Endodermal cell (in vitro differentiated cells): ENCODE data around the gene ITSN1. TPM values are rescaled to one million over a fixed set of nuclear protein-coding genes. Genes with fewer than 3 reads are reported as not detected.

Experiments
- DNase-seq: peaks from one replicate; pipeline ENCODE4 v3.0.0-alpha.2; 2017
- H3K27ac ChIP-seq: 2 replicates; pipeline ENCODE4 v1.5.1; 2013; ENCODE audit warnings: mild to moderate bottlenecking, low read depth, low read length, moderate library complexity
- H3K27me3 ChIP-seq: 2 replicates; pipeline ENCODE4 v1.6.1; 2013; ENCODE audit warnings: mild to moderate bottlenecking, low read length, moderate library complexity; ENCODE audit not compliant: insufficient read depth, control insufficient read depth, poor library complexity, severe bottlenecking
- H3K36me3 ChIP-seq: 2 replicates; pipeline ENCODE4 v1.7.0; 2013; ENCODE audit warnings: mild to moderate bottlenecking, low read length, moderate library complexity; ENCODE audit not compliant: control insufficient read depth, insufficient read depth
- H3K4me1 ChIP-seq: one replicate; pipeline ENCODE4 v1.7.0; 2013; ENCODE audit warnings: low read length; ENCODE audit not compliant: control insufficient read depth, insufficient read depth
- H3K4me3 ChIP-seq: 2 replicates; pipeline ENCODE4 v1.5.1; 2013; ENCODE audit warnings: mild to moderate bottlenecking, low read length, moderate library complexity
- H3K9ac ChIP-seq: 2 replicates; pipeline ENCODE4 v1.6.1; 2013; ENCODE audit warnings: mild to moderate bottlenecking, low read length, moderate library complexity; ENCODE audit not compliant: poor library complexity, severe bottlenecking; ENCODE audit errors: extremely low read depth
- H3K9me3 ChIP-seq: 2 replicates; pipeline ENCODE4 v1.6.1; 2013; ENCODE audit warnings: mild to moderate bottlenecking, low read length, moderate library complexity; ENCODE audit not compliant: control insufficient read depth
- H3K27ac Mint-ChIP-seq: 2 replicates; pipeline ENCODE4 v1.8.0; 2020; ENCODE audit warnings: mixed read lengths
- H3K27me3 Mint-ChIP-seq: 2 replicates; pipeline ENCODE4 v1.8.0; 2021; ENCODE audit warnings: mild to moderate bottlenecking, mixed read lengths; ENCODE audit not compliant: insufficient read depth
- H3K36me3 Mint-ChIP-seq: 2 replicates; pipeline ENCODE4 v1.8.0; 2020; ENCODE audit warnings: low read depth, mixed read lengths
- H3K4me1 Mint-ChIP-seq: 2 replicates; pipeline ENCODE4 v1.8.0; 2020; ENCODE audit warnings: mixed read lengths
- H3K4me3 Mint-ChIP-seq: 2 replicates; pipeline ENCODE4 v1.8.0; 2020; ENCODE audit warnings: mild to moderate bottlenecking, moderate library complexity, mixed read lengths
- H3K9me3 Mint-ChIP-seq: 2 replicates; pipeline ENCODE4 v1.8.0; 2020; ENCODE audit warnings: mild to moderate bottlenecking, mixed read lengths
- WGBS, 2 experiments: methylation state at CpG; one replicate each; pipeline versions ENCODE4 v1.1.5 to v1.1.7; 2013; ENCODE audit warnings: missing lambda C conversion rate in 2 of 2, mixed read lengths in 1 of 2; ENCODE audit not compliant: insufficient coverage in 1 of 2, insufficient read length in 1 of 2; 5-methylcytosine and 5-hydroxymethylcytosine counted together
- total RNA-seq, 2 donors: library from RNA; stranded (reverse); fragmentation: NEBNext Ultra II Directional in 1 of 2; extraction: Animal tissue kit (Norgen Biotek cat#: 25700) in 1 of 2; gene quantifications; 2 replicates in 1 of 2; 3 replicates in 1 of 2; pipeline ENCODE4 v1.2.1, GENCODE V29; 2021
- TF ChIP-seq, protein P1 (sequence below): fragments of 200-600 bp; sonication (generic); conservative IDR thresholded peaks from 2 replicates; pipeline ENCODE4 v1.5.0; 2021; ENCODE audit warnings: antibody characterized with exemption, mild to moderate bottlenecking

The ITSN1 gene
- total RNA-seq, 2 donors from 2014 or later = 89.6 to 104 TPM

DNA sequence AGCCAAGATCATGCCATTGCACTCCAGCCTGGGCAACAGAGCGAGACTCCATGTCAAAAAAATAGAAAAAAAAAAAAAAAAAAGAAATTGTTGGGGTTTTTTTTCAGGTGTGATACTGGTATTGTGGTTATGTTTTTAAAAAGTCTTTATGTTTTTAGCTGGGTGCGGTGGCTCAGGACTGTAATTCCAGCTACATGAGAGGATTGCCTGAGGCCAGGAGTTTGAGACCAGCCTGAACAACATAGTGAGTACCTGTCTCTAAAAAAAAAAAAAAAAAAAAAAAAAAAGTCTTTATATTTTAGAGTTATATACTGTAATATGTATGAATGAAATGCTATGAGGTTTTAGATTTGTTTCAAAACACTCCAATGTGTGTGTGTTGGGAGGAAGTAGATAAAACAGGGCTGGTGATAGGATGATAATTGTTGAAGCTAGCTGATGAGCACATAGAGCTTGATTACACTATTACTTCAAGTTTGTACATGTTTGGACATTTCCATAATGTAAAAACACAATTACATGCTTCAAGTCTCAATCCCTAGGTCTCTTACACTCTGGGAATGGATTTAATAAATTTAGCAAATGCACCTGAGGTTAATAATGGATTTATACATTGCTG is 303.5 kb downstream of the ITSN1 start:
- no peak for DNase-seq
- Histone ChIP-seq H3K9me3 (peaks cover 17% of the 10 kb centered on the region), H3K27ac (no peak overlapping the region), H3K4me1 (peaks cover 9% of the 10 kb centered on the region), H3K4me3 (no peak overlapping the region), H3K27me3 (peaks cover 43% of the 10 kb centered on the region), H3K9ac (no peak overlapping the region), H3K36me3 (no peaks in the 10 kb centered on the region)
- TF ChIP-seq, protein P1, sequence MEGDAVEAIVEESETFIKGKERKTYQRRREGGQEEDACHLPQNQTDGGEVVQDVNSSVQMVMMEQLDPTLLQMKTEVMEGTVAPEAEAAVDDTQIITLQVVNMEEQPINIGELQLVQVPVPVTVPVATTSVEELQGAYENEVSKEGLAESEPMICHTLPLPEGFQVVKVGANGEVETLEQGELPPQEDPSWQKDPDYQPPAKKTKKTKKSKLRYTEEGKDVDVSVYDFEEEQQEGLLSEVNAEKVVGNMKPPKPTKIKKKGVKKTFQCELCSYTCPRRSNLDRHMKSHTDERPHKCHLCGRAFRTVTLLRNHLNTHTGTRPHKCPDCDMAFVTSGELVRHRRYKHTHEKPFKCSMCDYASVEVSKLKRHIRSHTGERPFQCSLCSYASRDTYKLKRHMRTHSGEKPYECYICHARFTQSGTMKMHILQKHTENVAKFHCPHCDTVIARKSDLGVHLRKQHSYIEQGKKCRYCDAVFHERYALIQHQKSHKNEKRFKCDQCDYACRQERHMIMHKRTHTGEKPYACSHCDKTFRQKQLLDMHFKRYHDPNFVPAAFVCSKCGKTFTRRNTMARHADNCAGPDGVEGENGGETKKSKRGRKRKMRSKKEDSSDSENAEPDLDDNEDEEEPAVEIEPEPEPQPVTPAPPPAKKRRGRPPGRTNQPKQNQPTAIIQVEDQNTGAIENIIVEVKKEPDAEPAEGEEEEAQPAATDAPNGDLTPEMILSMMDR = no peak
- 97% methylated on average over 2 of the region's 2 CpGs; no CpG with 5 or more reads in 1 of the 2 experiments for WGBS, 2 experiments
- no peak overlapping the region for H3K4me3 Mint-ChIP-seq
- peaks cover 23% of the 10 kb centered on the region for H3K4me1 Mint-ChIP-seq
- H3K27ac Mint-ChIP-seq = no peak overlapping the region
- H3K27me3 Mint-ChIP-seq = peaks cover 6% of the 10 kb centered on the region
- H3K9me3 Mint-ChIP-seq = peaks cover 16% of the 10 kb centered on the region
- peaks cover 16% of the 10 kb centered on the region for H3K36me3 Mint-ChIP-seq

DNA sequence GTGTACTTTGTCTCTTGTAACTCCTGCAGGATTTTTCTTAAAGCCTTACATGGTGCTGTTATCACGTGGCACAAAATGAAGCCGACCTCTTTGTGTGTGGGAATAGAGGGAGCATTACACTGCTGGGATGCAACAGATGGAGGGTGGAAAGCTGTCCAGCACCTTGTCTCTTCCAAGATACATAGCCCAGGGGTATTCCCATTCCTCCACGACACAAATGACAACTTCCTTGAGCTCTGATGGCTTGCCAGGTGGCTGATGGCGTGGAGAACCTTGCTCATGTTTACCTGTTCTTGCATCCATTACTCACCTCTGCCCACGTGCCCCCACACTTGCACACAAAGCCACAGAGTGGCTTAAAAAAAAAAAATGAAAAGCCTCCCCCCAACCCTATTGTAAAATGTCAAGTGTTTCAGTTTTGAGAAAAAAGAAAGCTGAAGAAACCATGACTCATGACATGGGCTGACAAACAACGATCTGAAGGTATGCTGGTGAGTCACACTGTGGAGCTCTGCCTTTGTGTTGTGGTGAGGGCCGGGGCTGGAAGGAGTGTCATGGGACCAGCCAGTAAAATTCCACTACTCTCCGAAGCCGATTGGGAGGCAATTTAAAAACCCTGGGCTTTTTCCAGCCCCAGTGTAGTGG is 305.3 kb downstream of the ITSN1 start:
- no peaks in the 10 kb centered on the region for H3K36me3 ChIP-seq
- peaks cover 16% of the 10 kb centered on the region for H3K36me3 Mint-ChIP-seq
- H3K4me1 Mint-ChIP-seq = peaks cover 19% of the 10 kb centered on the region
- H3K27me3 ChIP-seq = peaks cover 25% of the 10 kb centered on the region
- WGBS, 2 experiments = 38 to 39% methylated on average over 7 to 9 of the region's 9 CpGs
- DNase-seq = peak; percentile 92
- H3K4me1 ChIP-seq = peaks cover 9% of the 10 kb centered on the region
- peak overlapping the region; percentile 95 for H3K27ac Mint-ChIP-seq
- H3K27me3 Mint-ChIP-seq = peaks cover 6% of the 10 kb centered on the region
- peak overlapping the region; percentile 71 for H3K9ac ChIP-seq
- peaks cover 17% of the 10 kb centered on the region for H3K9me3 ChIP-seq
- peaks cover 16% of the 10 kb centered on the region for H3K9me3 Mint-ChIP-seq
- peak overlapping the region; percentile 42 for H3K4me3 Mint-ChIP-seq
- H3K4me3 ChIP-seq = peak overlapping the region; percentile 62
- TF ChIP-seq, protein P1 = no peak
- H3K27ac ChIP-seq = peak overlapping the region; percentile 97

DNA sequence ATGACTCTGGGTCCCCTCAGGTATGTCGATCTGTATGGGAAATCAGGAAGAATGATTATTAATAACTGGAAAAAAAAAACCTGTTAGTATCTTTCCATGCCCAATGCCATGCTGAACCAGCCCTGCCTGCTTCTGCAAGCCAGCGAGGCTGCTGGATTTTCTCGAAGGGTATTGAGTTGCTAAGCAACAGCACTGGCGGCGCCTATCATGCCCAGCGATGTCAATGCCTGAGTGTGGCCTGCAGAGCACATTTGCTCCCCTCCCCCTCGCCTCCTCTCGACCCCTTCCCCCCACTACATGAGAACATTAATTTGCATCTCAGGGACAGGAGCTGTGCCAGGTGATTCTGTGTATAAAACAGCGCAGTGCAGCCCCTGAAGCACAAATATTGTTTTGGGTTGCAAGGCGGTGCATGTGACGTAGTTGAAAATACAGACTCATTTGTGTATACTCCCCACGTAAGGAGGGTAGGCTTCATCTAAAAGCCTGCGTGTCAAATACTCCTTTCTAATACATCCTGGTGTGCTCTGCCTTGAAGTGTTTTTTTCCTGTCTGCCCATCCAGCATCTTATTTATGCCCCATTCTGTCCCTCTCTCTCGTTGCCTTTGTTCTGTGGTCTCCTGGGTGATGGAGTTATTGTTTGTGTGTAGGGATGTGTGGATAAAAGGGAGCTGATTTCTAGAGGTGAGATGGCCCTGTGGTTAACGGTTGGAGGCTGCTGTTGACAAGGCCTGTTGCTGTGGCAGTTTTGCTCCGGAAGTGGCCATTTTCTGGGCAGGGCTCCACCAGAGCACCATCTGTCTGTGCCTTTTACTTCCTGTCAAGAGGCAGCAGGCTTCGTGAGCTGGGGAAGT is 306.0 kb downstream of the ITSN1 start:
- Mint-ChIP-seq H3K27me3 (peaks cover 6% of the 10 kb centered on the region), H3K4me3 (peak overlapping the region; percentile 42), H3K27ac (peak overlapping the region; percentile 95), H3K36me3 (peaks cover 13% of the 10 kb centered on the region), H3K4me1 (peaks cover 19% of the 10 kb centered on the region), H3K9me3 (peaks cover 13% of the 10 kb centered on the region)
- H3K4me1 ChIP-seq = peaks cover 9% of the 10 kb centered on the region
- peak; percentile 93 for DNase-seq
- no peaks in the 10 kb centered on the region for H3K36me3 ChIP-seq
- TF ChIP-seq, protein P1 = no peak
- peak overlapping the region; percentile 71 for H3K9ac ChIP-seq
- H3K27ac ChIP-seq = peak overlapping the region; percentile 97
- peak overlapping the region; percentile 62 for H3K4me3 ChIP-seq
- peaks cover 15% of the 10 kb centered on the region for H3K9me3 ChIP-seq
- 41 to 44% methylated on average over 11 to 17 of the region's 17 CpGs for WGBS, 2 experiments
- peaks cover 21% of the 10 kb centered on the region for H3K27me3 ChIP-seq
